GM18907 (cell line): ENCODE results near the gene RUBCN.
"Not testable (repeated sequence)": the region's sequence is repeated elsewhere in the genome, so short reads cannot be mapped to it uniquely, and the experiment has no call there.

Source experiments
- ATAC-seq: cut with Tn5 transposase; IDR thresholded peaks from one replicate; pipeline ENCODE4 v1.9.1; 2021; ENCODE audit warnings: mild to moderate bottlenecking, moderate library complexity; ENCODE audit not compliant: unreplicated experiment

Gene RUBCN

DNA sequence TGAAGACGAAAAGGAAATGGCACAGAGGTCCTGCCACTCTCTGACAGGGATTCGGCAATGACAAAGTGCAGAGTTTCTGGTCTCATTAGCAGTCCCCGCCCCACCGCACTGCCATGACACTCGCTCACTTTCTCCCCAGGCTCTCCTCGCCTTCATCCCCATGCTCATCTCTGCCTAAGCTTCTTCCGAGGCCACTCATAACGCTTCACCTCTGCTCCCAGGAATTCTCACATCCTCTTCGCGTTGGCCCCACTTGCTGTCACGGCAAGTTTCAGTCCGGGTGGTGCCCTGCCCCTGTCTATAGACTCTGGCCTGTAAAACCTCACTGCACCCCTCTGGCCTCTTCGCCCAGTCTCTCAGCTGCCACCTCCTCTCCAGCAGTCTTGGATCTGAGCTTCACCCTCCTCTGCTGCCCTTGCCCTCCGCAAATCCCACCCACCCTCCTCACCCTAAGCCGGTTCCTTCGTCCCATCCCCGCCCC is 654 bp downstream of the RUBCN start:
- ATAC-seq = no peak

DNA sequence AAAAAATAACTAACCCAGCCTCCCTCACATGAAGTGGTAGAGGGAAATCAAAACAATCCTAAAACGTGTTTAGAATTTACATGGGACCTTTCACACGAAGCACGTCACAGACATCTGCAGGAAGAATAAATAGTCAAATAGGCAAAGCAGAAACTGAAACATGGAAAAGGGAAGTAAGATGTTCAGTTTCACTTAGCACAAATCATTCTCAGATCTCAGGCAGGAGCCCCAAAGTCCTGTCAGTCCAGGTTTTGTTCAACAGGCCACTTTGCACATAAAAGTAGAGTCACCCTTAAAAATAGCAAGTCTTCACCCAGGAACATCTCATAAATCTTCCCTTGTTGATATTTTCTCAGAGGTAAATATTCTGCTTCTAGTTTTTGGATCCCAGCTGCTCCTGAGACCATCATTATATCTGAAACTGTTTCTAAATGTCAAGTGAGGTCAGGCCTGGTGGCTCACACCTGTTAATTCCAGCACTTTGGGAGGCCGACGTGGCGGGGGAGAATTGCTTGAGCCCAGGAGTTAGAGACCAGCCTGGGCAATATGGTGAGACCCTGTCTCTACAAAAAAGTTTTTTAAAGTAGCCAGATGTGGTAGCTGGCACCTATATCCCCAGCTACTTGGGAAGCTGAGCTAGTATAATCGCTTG is 1.9 kb downstream of the RUBCN start:
- ATAC-seq = peak; percentile 43

- ATAC-seq = no peak
Observed at GRCh38 chr3:197733042-197733441, 3.7 kb downstream of the RUBCN start.

DNA sequence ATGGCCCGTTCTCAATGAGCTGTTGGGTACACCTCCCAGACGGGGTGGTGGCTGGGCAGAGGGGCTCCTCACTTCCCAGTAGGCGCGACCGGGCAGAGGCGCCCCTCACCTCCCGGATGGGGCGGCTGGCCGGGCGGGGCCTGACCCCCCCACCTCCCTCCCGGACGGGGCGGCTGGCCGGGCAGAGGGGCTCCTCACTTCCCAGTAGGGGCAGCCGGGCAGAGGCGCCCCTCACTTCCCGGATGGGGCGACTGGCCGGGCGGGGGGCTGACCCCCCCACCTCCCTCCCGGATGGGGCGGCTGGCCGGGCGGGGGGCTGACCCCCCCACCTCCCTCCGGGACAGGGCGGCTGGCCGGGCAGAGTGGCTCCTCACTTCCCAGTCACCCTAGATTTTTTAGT is 5.2 kb downstream of the RUBCN start:
- ATAC-seq = not testable (repeated sequence)

GRCh38 chr3:197730770-197731169 is 5.9 kb downstream of the RUBCN start:
- ATAC-seq = not testable (repeated sequence)

GRCh38 chr3:197730200-197730599 is 6.5 kb downstream of the RUBCN start:
- ATAC-seq = no peak

DNA sequence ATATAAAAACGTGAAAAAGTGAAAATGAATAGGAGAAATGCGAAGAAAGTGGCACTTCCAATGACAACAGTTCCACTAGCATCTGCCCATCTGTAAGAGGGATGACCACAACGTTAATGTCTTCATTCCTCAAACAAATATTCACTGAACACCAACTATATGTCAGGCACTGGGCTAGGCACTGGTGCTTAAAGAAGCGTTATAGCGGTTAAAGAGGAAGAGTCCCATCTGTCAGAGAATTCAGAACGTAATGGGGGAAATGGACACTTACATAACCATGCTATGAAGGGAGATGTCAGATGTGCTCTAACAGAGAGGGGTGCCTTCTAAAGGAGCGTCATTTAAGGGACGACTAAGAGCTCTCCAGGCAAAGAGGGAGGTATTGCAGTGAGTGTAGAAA is 8.2 kb downstream of the RUBCN start:
- ATAC-seq = no peak

- ATAC-seq = not testable (repeated sequence)
Observed at GRCh38 chr3:197727878-197728277, 8.8 kb downstream of the RUBCN start.

DNA sequence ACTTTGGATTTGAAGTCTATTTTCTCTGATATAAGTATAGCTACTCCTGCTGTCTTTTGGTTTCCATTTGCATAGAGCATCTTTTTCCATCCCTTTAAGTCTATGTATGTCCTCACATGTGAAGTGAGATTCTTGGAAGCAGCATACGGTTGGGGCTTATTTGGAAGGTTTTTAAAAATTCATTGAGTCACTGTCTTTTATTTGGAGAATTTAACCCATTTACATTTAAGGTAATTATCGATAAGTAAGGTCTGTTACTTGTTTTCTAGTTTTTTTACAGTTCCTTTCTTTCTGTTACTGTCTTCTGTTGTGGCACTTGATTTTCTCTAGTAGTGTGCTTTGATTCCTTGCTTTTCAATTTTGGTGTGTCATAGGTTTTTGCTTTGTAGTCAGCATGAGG is 14.0 kb downstream of the RUBCN start:
- ATAC-seq = no peak

DNA sequence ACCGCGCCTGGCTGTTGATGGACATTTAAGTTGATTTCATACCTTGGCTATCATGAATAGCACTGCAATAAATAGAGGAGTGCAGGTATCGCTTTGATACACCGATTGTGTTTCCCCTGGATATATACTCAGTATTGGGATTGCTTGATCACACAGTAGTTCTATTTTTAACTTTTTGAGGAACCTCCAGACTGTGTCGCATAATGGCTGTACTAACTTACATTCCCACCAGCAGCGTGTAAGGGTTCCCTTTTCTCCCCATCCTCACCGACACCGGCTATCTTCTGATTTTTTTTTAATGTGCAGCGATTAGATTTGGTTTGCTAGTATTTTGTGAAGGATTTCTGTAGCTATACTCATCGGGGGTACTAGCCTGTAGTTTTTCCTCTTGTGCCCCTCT is 16.0 kb downstream of the RUBCN start:
- no peak for ATAC-seq

GRCh38 chr3:197718891-197719290 is 17.8 kb downstream of the RUBCN start:
- ATAC-seq = no peak

GRCh38 chr3:197714251-197714650 is 22.5 kb downstream of the RUBCN start:
- no peak for ATAC-seq

DNA sequence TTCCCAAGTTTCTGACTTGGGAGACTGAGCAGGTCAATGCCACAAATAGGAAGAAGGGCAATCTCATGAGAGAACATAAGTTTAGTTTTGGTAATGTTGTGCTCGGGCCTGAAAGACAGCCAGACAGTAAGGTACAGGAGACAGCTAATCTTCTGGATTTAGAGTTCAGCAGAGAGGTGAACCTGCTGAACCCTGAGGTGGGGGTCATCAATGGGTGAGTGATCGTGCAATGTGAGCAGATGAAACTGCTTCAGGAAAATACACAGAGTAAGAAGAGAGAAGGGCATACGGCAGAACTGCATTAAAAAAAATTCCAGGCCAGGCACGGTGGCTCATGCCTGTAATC is 23.3 kb downstream of the RUBCN start:
- peak; percentile 31 for ATAC-seq

DNA sequence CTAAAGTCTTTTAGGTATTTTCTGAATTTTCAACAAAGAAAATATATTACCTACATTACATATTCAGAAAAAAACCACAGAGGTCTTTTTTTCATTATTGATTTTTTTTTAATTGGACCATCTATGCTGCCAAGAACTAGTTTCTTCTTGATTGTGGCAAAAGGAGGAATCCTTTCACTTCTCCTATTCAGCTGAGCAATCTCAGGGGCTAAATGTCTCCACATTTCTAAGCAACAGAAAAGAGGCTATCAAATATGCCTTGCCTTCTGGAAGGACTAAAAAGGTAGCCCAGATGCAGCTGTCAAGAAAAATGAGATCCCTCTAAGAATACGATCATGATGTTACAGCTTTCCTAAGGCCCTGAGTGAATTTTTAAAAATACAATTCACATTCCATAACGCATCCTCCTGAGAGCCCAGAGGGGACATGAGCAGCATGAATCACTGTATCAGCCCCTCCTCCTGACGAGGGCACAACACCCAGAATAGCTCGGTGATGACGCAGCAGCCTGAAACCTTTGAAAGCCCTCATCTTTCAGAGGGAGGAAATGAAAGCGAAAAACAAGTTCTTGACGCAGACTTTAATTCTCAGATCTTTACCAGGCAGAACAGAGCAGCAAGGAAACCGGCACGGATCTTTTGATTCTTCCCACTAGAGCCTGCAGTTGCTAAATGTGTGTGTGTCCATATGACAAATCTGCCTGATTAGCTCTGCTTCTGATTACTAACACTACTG is 24.6 kb downstream of the RUBCN start:
- peak; percentile 85 for ATAC-seq

- ATAC-seq = not testable (repeated sequence)
Observed at GRCh38 chr3:197710965-197711364, 25.7 kb downstream of the RUBCN start.

DNA sequence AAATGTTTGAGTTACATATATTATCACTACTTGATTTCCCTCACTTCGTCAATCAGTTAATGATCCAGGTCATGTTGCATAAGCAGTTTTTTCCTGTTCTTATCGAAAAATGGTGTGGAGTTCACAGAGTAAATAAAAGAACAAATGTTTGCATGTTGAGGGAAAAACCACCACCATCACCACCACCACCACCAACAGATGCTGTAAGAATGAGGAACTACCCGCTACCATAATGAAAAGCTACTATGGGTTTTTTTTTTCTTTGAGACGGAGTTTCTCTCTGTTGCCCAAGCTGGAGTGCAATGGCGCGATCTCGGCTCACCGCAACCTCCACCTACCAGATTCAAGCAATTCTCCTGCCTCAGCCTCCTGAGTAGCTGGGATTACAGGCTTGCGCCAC is 27.6 kb downstream of the RUBCN start:
- no peak for ATAC-seq

- no peak for ATAC-seq
Observed at GRCh38 chr3:197706658-197707057, 30.0 kb downstream of the RUBCN start.

GRCh38 chr3:197701841-197702240 is 34.9 kb downstream of the RUBCN start:
- no peak for ATAC-seq

- no peak for ATAC-seq
Observed at GRCh38 chr3:197700095-197700494, 36.6 kb downstream of the RUBCN start.

- no peak for ATAC-seq
Observed at GRCh38 chr3:197697355-197697754, 39.3 kb downstream of the RUBCN start.

DNA sequence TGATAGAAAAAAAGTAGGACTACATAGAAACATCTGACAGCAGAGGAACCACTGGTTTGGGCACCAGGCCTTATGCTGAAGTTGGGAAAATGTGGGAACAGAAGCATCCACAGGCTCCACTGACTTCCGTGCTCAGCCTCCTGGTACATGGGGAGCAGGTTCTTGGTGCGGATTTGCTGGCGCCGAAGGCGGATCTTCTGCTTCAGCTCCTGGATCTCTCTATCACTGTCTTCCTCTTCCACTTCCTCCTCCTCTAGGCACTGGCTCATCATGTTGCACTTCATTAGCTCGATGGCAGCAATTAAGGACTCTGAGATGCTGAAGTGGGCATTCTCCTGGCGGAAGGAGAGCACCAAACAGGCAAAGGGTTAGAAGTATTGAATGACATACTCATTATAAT is 42.5 kb downstream of the RUBCN start:
- ATAC-seq = no peak

GRCh38 chr3:197692641-197693040 is 44.1 kb downstream of the RUBCN start:
- no peak for ATAC-seq

DNA sequence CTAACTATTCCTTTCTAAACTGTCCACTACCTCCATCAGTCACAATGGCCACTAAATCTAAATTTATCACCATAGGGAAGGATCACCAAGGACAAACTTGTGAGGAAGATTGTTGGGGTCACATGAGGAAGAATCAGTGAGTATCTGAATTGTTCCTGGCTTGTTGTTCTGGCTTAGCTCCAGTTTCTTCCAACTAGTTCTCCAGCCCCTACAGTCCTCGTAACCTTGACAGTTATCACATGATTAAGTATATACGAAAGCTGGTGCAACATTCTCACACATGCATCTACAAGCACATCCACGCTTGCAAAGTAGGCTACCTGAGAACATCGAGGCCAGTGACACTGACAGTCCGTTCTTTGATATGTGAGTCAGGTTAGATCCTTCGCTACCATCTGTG is 46.0 kb downstream of the RUBCN start:
- ATAC-seq = no peak
